ENCODE measurements around the gene SMURF2.
A peak's percentile ranks its signal among the peaks of the same experiment; 100 is the strongest.

Gene SMURF2

DNA sequence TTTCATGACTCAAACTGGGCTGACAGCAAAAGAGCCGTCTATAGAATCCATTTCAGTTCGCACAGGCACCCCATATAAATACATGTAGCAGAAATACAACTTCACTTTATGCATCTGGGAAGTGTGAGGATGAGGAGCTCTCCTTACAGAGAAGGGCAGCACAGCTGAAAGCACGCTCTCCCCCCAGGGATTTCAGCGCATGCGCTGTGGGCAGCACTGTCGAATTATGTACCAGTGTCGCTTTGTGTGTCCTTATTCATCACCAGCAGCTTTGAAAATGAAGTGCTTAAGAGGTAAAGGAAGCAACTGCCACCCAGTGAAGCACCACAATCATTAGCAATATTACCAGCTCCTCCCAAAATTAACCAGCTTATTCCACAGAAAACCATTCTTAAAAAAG lies 115.4 kb downstream of the SMURF2 start:
- H3K36me3 ChIP-seq (ENCODE audit: low read depth): peaks cover 97% of the 10 kb centered on the region
- H3K27ac ChIP-seq (ENCODE audit: poor library complexity, severe bottlenecking): no peak overlapping the region
- H3K4me3 ChIP-seq (ENCODE audit: severe bottlenecking): no peak overlapping the region
- H3K27me3 ChIP-seq (ENCODE audit: insufficient read depth, poor library complexity, severe bottlenecking): no peaks in the 10 kb centered on the region
- no peak for DNase-seq (ENCODE audit: low spot score)
- H3K4me1 ChIP-seq (ENCODE audit: insufficient read depth, poor library complexity, severe bottlenecking): no peaks in the 10 kb centered on the region
- no peak for ATAC-seq (ENCODE audit: low read depth)
- H3K9me3 ChIP-seq (ENCODE audit: severe bottlenecking): no peaks in the 10 kb centered on the region
- TF ChIP-seq, protein P1, sequence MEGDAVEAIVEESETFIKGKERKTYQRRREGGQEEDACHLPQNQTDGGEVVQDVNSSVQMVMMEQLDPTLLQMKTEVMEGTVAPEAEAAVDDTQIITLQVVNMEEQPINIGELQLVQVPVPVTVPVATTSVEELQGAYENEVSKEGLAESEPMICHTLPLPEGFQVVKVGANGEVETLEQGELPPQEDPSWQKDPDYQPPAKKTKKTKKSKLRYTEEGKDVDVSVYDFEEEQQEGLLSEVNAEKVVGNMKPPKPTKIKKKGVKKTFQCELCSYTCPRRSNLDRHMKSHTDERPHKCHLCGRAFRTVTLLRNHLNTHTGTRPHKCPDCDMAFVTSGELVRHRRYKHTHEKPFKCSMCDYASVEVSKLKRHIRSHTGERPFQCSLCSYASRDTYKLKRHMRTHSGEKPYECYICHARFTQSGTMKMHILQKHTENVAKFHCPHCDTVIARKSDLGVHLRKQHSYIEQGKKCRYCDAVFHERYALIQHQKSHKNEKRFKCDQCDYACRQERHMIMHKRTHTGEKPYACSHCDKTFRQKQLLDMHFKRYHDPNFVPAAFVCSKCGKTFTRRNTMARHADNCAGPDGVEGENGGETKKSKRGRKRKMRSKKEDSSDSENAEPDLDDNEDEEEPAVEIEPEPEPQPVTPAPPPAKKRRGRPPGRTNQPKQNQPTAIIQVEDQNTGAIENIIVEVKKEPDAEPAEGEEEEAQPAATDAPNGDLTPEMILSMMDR (IDR thresholded peaks at IDR 0.05; ENCODE audit: poor library complexity, severe bottlenecking): no peak

GRCh38 chr17:64544742-64545141 lies 117.4 kb downstream of the SMURF2 start:
- Histone ChIP-seq H3K4me1 (ENCODE audit: insufficient read depth, poor library complexity, severe bottlenecking) (no peaks in the 10 kb centered on the region), H3K27me3 (ENCODE audit: insufficient read depth, poor library complexity, severe bottlenecking) (no peaks in the 10 kb centered on the region), H3K4me3 (ENCODE audit: severe bottlenecking) (no peak overlapping the region), H3K9me3 (ENCODE audit: severe bottlenecking) (no peaks in the 10 kb centered on the region), H3K27ac (ENCODE audit: poor library complexity, severe bottlenecking) (no peak overlapping the region), H3K36me3 (ENCODE audit: low read depth) (peaks cover 84% of the 10 kb centered on the region)
- ATAC-seq (ENCODE audit: low read depth) (no peak), DNase-seq (ENCODE audit: low spot score) (no peak)
- TF ChIP-seq, protein P1 (IDR thresholded peaks at IDR 0.05; ENCODE audit: poor library complexity, severe bottlenecking): no peak

DNA sequence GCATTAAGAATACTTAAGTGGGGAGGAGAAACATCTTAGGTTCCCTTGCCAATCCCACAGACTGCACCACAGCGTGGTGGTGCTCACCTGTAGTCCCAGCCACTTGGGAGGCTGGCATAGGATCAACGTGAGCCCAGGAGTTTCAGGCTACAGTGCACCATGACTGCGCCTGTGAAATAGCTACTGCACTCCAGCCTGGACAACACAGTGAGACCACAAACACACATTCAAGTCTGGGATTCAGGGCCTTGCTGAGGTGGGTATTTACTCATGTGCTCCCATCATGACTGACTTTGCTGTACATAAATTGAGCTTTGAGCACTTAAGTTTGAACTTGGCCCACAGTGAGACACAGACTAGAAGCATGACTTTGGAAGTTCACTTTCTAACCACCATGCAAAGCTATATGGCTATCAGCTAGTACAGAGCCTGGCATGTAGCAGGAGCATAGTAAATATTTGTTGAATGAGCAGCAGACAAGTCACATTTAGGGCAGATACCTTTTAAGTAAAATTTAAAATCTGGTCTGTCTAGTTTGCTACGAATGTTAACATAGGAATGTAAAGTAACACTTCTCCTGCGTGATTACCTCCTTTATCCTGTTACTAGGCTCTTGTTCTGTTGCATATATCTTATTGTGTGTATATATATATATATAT lies 121.9 kb downstream of the SMURF2 start:
- TF ChIP-seq, protein P1 (IDR thresholded peaks at IDR 0.05; ENCODE audit: poor library complexity, severe bottlenecking): no peak
- Histone ChIP-seq H3K27ac (ENCODE audit: poor library complexity, severe bottlenecking) (no peak overlapping the region), H3K27me3 (ENCODE audit: insufficient read depth, poor library complexity, severe bottlenecking) (no peaks in the 10 kb centered on the region), H3K9me3 (ENCODE audit: severe bottlenecking) (no peaks in the 10 kb centered on the region), H3K4me3 (ENCODE audit: severe bottlenecking) (no peak overlapping the region), H3K36me3 (ENCODE audit: low read depth) (peaks cover 86% of the 10 kb centered on the region), H3K4me1 (ENCODE audit: insufficient read depth, poor library complexity, severe bottlenecking) (no peaks in the 10 kb centered on the region)
- ATAC-seq (ENCODE audit: low read depth): peak; percentile 13; the same call in 2 of the 3 replicates
- DNase-seq (ENCODE audit: low spot score): no peak

DNA sequence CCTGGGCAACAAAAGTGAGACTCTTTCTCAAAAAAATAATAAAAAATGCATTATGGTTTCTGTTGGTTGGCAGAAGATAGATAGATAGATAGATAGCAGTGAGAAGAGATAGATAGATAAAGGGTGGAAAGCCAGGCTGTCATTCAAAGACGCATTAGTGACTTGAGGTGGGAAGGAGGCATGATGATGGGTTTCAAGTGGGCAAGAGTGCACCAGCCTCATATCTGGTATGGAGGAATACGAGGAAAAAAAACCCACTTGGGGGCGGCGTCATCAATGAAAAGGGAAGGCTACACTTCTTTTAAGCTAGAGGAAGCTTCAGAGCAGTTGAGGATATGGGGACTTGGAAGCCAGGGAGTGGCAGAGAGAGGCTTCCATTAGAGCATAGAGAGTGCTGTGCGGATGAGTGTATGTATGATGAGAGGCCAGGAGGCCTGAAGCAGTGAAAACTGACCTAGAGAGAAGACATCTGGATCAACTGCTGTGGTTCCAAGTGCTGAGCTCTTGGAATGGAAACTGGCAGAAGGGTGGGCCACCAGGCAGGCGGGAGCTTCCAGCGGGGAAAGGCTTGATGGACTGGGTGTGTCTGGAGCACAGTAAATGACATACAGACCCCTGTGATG lies 123.5 kb downstream of the SMURF2 start:
- Histone ChIP-seq H3K36me3 (ENCODE audit: low read depth) (peaks cover 84% of the 10 kb centered on the region), H3K27ac (ENCODE audit: poor library complexity, severe bottlenecking) (no peak overlapping the region)
- no peak for DNase-seq (ENCODE audit: low spot score)

More for the DNA sequence above, 123.5 kb downstream of the SMURF2 start:
- no peaks in the 10 kb centered on the region for H3K9me3 ChIP-seq (ENCODE audit: severe bottlenecking)
- no peaks in the 10 kb centered on the region for H3K27me3 ChIP-seq (ENCODE audit: insufficient read depth, poor library complexity, severe bottlenecking)
- ATAC-seq (ENCODE audit: low read depth): 0 out of 3 replicates have a peak, but pooled peaks have one; percentile 11
- no peaks in the 10 kb centered on the region for H3K4me1 ChIP-seq (ENCODE audit: insufficient read depth, poor library complexity, severe bottlenecking)
- no peak overlapping the region for H3K4me3 ChIP-seq (ENCODE audit: severe bottlenecking)
- TF ChIP-seq, protein P1 (IDR thresholded peaks at IDR 0.05; ENCODE audit: poor library complexity, severe bottlenecking): no peak

All from RWPE2 (cell line).